ENCODE data around the gene ATXN1.

DNA sequence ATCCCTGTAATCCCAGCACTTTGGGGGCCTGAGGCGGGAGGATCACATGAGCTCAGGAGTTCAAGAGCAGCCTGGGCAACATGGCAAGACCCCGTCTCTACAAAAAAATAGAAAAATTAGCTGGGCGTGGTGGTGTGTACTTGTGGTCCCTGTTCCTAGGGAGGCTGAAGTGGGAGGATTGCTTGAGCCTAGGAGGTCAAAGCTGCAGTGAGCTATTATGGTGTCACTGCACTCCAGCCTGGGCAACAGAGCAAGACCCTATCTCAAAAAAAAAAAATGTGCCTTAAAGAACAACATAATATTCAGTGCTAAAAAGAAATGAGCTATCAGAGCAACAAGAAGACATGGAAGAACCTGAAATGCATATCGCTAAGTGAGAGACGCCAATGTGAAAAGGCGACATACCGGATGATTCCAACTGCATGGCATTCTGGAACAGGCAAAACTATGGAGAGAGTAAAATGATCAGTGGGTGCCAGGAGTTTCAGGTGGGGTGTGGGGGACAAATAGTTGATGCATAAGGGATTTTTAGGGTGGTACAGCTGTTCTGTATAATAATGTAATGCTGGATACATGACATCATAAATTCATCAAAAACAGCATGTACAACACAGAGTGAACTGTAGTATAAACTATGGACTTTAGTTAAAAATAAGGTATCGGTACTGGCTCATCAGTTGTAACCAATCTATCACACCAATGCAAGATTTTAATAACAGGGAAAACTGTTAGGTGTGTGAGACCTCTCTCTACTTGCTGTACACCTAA, 442.1 kb downstream of the ATXN1 start:
- TF ChIP-seq POLR2A (IDR thresholded peaks at IDR 0.05; ENCODE audit: low read length), result no peak
- no peak for TF ChIP-seq SMC3 (IDR thresholded peaks at IDR 0.05)
- no peak for TF ChIP-seq NR3C1 (IDR thresholded peaks at IDR 0.05)
- TF ChIP-seq, protein P1, sequence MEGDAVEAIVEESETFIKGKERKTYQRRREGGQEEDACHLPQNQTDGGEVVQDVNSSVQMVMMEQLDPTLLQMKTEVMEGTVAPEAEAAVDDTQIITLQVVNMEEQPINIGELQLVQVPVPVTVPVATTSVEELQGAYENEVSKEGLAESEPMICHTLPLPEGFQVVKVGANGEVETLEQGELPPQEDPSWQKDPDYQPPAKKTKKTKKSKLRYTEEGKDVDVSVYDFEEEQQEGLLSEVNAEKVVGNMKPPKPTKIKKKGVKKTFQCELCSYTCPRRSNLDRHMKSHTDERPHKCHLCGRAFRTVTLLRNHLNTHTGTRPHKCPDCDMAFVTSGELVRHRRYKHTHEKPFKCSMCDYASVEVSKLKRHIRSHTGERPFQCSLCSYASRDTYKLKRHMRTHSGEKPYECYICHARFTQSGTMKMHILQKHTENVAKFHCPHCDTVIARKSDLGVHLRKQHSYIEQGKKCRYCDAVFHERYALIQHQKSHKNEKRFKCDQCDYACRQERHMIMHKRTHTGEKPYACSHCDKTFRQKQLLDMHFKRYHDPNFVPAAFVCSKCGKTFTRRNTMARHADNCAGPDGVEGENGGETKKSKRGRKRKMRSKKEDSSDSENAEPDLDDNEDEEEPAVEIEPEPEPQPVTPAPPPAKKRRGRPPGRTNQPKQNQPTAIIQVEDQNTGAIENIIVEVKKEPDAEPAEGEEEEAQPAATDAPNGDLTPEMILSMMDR (IDR thresholded peaks at IDR 0.05), result no peak
- TF ChIP-seq, protein P2, sequence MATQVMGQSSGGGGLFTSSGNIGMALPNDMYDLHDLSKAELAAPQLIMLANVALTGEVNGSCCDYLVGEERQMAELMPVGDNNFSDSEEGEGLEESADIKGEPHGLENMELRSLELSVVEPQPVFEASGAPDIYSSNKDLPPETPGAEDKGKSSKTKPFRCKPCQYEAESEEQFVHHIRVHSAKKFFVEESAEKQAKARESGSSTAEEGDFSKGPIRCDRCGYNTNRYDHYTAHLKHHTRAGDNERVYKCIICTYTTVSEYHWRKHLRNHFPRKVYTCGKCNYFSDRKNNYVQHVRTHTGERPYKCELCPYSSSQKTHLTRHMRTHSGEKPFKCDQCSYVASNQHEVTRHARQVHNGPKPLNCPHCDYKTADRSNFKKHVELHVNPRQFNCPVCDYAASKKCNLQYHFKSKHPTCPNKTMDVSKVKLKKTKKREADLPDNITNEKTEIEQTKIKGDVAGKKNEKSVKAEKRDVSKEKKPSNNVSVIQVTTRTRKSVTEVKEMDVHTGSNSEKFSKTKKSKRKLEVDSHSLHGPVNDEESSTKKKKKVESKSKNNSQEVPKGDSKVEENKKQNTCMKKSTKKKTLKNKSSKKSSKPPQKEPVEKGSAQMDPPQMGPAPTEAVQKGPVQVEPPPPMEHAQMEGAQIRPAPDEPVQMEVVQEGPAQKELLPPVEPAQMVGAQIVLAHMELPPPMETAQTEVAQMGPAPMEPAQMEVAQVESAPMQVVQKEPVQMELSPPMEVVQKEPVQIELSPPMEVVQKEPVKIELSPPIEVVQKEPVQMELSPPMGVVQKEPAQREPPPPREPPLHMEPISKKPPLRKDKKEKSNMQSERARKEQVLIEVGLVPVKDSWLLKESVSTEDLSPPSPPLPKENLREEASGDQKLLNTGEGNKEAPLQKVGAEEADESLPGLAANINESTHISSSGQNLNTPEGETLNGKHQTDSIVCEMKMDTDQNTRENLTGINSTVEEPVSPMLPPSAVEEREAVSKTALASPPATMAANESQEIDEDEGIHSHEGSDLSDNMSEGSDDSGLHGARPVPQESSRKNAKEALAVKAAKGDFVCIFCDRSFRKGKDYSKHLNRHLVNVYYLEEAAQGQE (IDR thresholded peaks at IDR 0.05), result no peak
- TF ChIP-seq, protein P3, sequence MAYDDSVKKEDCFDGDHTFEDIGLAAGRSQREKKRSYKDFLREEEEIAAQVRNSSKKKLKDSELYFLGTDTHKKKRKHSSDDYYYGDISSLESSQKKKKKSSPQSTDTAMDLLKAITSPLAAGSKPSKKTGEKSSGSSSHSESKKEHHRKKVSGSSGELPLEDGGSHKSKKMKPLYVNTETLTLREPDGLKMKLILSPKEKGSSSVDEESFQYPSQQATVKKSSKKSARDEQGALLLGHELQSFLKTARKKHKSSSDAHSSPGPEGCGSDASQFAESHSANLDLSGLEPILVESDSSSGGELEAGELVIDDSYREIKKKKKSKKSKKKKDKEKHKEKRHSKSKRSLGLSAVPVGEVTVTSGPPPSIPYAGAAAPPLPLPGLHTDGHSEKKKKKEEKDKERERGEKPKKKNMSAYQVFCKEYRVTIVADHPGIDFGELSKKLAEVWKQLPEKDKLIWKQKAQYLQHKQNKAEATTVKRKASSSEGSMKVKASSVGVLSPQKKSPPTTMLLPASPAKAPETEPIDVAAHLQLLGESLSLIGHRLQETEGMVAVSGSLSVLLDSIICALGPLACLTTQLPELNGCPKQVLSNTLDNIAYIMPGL (CRISPR knock-in tag; IDR thresholded peaks at IDR 0.05; ENCODE audit: borderline replicate concordance), result no peak
- TF ChIP-seq ZSCAN20 (CRISPR knock-in tag; IDR thresholded peaks at IDR 0.05), result no peak
- no peak for TF ChIP-seq JUN (IDR thresholded peaks at IDR 0.05)
- no peak for TF ChIP-seq MAZ (IDR thresholded peaks at IDR 0.05; ENCODE audit: borderline replicate concordance, low read depth, low read length)
- TF ChIP-seq, protein P4, sequence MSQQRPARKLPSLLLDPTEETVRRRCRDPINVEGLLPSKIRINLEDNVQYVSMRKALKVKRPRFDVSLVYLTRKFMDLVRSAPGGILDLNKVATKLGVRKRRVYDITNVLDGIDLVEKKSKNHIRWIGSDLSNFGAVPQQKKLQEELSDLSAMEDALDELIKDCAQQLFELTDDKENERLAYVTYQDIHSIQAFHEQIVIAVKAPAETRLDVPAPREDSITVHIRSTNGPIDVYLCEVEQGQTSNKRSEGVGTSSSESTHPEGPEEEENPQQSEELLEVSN (IDR thresholded peaks at IDR 0.05; ENCODE audit: borderline replicate concordance, low read depth), result no peak
- TF ChIP-seq CHD4 (IDR thresholded peaks at IDR 0.05; ENCODE audit: borderline replicate concordance), result no peak
- TF ChIP-seq, protein P5, sequence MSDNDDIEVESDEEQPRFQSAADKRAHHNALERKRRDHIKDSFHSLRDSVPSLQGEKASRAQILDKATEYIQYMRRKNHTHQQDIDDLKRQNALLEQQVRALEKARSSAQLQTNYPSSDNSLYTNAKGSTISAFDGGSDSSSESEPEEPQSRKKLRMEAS (IDR thresholded peaks at IDR 0.05), result no peak
- no peak for TF ChIP-seq MAFK (IDR thresholded peaks at IDR 0.05; ENCODE audit: partially characterized antibody)
